ENCODE data around the gene MACROH2A1. TPM values are rescaled to one million over a fixed set of nuclear protein-coding genes. Genes with fewer than 3 reads are reported as not detected.

The MACROH2A1 gene
- total RNA-seq, 1 donor from 2014 or later: 165 TPM

- DNase-seq (ENCODE audit: low read depth): no peak
Measured at GRCh38 chr5:135335031-135335828, 63.8 kb downstream of the MACROH2A1 start.

DNA sequence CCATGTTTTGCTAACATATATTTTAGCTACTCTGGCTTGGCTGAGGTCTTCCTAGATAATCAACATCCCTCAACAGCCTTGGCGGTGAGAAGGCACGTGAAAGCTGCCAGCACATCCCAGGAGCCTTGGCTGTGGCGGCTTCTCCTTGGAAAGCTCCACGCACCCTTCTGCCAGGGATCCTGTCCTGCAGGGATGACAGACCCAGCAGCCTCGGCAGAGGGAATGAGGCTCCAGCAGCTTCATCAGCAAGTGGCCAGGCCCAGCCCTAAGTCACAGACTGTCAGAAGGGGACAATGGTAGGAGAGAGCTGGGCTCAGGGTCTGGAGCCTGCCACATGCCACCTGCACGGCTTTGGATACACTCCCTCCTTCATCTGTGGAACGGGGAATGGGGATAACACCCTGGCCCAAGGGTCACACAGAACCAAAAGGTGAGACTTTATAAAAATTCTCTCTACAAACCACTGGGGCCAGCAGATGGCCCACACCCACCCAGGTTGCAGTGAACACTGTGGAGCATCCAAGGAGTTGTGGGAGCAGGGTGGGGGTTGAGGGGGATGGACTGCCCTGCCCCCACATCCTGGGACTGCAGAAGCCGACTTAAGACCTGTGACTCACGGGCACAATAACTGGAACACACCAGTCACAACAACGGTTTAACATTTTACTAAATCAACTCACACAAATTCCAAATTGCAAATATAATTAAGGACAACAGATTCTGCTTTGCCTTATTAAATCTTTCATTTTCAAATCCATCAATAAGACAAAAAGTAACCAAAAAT is 65.1 kb downstream of the MACROH2A1 start:
- DNase-seq (ENCODE audit: low read depth): no peak

- peak; percentile 71 for DNase-seq (ENCODE audit: low read depth)
Measured at GRCh38 chr5:135332519-135333150, 66.4 kb downstream of the MACROH2A1 start.

DNA sequence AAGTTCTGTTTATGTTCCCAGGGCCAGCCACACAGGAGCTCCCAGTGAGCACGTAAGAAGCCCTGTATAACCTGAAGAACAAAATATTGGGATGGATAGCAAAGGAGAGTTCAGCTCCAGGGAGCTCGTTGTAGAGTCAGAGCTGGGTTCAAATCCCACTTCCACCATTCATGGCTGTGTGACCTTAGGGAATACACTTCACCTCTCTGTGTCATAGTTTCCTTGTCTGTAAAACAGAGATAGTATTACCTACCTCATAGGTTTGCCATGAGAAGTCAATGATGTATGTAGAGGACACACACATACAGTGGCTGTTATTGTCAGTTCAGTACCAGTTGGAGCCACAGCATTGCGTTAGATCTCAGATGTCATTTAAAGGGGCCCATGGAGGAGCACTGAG is 67.4 kb downstream of the MACROH2A1 start:
- no peak for DNase-seq (ENCODE audit: low read depth)

- no peak for DNase-seq (ENCODE audit: low read depth)
Measured at GRCh38 chr5:135330798-135331096, 68.3 kb downstream of the MACROH2A1 start.

DNA sequence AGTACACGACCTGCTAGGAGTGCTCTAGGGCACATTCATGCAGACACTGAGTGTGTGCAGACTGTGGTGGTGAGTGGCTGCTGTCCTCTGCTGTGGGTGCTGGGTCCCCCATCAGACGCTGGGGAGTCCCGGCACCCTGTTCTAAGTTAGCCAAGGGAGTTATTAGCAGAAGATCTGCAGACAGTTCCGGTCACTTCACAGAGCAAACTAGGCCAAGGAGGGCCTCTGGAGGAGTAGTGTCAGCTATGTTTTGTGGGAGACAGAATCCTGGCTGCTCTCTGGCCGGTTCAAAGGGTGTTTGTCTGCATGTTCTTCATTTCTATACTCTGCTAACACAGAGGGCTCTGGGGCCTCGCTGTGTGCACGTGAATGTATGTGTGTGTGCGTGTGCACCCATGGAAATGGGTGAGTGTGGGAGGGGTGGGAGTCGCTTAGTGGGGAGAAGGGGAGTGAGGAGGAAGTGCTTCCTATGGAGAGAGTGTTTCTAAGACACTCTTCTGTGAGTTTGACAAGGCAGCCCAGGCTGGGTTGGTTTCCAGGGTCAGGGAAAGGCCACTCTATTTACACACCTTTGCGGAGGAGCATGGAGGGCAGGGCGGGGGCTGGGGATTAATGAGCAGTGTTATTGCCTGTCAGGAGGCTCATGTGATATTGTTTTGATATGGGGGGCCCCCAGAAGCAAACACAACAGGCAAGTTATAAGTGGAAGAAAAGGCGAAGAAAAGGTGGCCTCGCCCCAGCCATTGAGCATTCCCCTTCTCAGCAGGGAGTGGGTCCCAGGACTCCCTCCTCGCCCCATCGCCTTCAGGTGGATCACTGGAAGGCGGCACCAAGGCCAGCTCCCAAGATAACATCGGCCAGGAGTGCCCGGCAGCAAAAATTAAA is 68.9 kb downstream of the MACROH2A1 start:
- no peak for DNase-seq (ENCODE audit: low read depth)

GRCh38 chr5:135329066-135329912 is 69.7 kb downstream of the MACROH2A1 start:
- no peak for DNase-seq (ENCODE audit: low read depth)

DNA sequence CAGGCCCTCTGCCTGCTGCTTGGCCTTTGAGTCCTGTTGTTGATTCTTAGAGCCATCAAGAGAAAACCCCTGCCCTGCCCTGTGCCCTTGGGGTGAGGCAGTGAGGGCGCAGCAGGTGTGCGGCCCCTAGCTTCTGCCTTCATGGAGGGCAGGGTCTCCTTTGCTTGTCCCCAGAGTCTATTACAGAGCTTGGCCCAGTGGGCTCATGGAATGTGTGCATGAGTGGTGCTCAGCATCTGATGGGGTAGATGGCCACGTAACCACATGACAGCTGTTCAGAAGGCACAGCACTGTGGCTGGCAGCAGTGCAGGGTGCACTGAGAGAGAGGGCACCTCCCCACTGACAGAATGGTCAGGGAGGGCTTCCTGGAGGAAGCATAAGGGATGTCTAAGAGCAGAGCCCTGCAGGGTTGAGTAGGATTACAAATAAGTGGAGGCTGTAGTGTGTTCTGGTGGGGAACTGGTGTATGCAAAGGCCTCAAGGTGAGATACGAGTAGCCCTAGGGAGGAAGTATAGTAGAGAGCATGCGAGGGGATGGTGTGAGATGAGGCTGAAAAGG is 70.8 kb downstream of the MACROH2A1 start:
- DNase-seq (ENCODE audit: low read depth): peak; percentile 94

GRCh38 chr5:135327429-135328127 is 71.5 kb downstream of the MACROH2A1 start:
- DNase-seq (ENCODE audit: low read depth): peak; percentile 98

DNA sequence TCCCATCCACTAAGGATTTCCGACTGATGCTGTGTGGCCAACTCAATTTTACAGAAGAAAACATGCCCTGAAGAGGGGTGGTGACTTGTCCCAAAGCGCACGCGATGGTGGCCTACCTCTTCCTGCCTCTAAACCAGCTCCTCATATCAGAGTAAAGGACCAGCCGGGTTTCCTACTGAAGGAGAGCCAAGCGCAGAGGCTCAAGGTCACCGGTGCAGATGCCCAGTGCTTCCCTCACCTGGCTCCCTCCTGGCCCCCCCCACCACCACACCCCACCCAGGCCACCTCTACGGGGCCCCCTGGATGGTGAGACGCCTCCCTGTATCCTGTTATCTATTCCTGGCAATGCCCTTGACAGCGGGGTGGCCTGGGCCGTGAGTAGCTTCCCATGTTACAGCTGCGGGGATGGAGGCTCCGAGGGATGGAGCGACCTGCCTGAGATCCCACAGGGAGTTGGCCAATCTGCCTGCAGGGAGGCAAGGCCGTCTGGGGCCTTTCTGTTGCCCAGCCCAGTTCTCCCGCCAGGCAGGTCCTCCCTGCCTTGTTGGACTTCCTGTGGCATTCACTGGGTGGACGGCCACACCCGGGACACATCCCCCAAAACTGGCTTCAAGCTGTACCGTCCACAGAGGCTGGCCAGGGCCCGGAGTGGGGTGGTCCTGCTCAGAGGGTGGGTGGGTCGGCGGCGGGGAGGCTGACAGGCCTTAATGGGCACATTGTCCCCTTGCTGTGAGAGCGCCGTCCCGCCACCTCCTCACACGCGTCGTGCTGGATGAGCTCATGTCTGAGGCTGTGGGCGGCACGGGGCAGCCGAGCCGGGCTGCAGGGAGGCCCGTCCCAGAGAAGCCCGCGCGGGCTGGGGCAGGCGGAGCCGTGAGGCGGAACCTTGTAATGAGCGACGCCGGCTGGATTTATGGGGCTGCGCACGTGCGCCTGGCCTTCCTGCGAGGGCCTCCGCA is 72.5 kb downstream of the MACROH2A1 start:
- DNase-seq (ENCODE audit: low read depth): no peak

DNA sequence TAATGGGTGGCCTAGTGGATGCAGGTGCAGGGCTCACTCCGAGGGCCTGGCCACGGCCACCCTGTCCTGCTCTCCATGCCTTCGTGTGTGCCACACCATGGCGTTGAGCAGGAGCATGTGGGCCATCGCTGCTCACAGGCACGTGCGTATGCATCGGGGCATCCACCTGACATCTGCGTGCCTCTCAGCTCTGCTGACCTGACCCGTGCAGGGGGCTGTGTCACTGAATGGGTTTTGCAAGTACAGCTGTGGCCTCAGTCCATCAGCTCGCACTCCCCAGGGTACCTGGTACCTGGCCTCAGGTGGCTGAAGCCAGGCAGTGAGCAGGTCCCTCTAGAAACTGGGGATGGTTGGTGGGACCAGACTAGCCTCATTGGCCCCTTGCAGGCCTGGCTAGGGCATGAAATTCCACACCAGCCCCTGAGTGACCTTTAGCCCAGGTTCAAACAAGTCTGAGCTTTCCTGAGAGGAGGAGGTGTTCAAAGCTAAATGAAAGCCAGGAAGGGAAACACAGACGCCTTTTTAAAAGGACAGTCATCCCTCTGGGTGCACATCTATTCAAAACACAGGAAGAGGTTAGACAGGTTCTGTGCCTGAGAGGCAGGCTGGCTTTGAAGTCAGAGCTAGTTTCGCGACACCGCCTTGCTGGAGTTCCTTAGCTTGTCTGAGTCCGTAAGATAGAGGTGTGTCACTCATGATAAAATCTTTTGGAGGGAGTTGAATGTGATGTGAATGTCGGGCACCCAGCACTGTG is 74.0 kb downstream of the MACROH2A1 start:
- no peak for DNase-seq (ENCODE audit: low read depth)

GRCh38 chr5:135324160-135324559 is 74.9 kb downstream of the MACROH2A1 start:
- peak; percentile 51 for DNase-seq (ENCODE audit: low read depth)

DNA sequence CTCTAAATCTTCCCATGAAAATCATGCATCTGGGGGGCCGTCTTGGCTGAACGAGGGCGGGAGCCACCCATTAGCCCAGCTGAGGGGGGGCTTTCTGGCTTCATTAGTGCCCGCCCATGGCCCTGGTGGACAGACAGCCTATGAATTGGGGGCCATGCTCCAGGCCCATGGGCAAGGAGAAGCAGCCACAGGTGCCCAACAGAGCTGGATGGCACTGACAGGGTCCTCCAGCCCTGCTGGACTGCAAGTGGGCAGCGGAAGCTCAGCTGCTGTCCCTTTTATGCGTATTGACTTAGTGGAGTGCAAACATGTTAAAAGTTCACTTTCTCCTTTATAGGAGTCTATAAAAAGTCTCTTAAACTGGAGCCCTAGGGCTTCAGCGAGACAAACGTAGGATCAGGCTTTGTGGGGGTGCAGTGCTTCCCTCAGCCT is 75.3 kb downstream of the MACROH2A1 start:
- no peak for DNase-seq (ENCODE audit: low read depth)

GRCh38 chr5:135323227-135323626 is 75.8 kb downstream of the MACROH2A1 start:
- DNase-seq (ENCODE audit: low read depth): no peak

GRCh38 chr5:135322744-135323143 is 76.3 kb downstream of the MACROH2A1 start:
- DNase-seq (ENCODE audit: low read depth): no peak

DNA sequence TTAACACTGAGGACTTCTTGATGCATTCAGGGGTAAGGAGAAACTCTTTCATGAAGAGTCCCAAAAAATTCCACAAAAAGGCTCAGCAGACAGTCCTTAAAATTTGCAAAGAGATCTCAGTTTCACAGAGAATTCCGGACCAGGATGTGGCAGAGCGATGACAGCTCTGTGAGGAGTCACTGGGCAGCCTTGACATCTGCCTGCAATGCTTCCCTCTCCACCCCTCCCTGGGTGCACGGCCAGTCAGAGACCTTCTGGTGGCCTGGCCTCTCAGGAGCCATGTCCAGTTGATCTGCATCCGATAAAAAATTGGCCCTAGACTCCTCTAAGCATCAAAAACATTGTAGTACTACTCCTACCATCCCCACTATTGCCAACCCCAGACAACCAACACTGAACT is 76.8 kb downstream of the MACROH2A1 start:
- no peak for DNase-seq (ENCODE audit: low read depth)
